HG03342 (cell line): ENCODE measurements around the gene OPCML.

Source experiments
- ATAC-seq: cut with Tn5 transposase; IDR thresholded peaks from one replicate; pipeline ENCODE4 v1.9.1; 2021; ENCODE audit warnings: mild to moderate bottlenecking, moderate library complexity; ENCODE audit not compliant: unreplicated experiment

Gene OPCML

GRCh38 chr11:133202816-133203215, 329.5 kb downstream of the OPCML start:
- no peak for ATAC-seq

GRCh38 chr11:133198438-133198837, 333.9 kb downstream of the OPCML start:
- no peak for ATAC-seq

DNA sequence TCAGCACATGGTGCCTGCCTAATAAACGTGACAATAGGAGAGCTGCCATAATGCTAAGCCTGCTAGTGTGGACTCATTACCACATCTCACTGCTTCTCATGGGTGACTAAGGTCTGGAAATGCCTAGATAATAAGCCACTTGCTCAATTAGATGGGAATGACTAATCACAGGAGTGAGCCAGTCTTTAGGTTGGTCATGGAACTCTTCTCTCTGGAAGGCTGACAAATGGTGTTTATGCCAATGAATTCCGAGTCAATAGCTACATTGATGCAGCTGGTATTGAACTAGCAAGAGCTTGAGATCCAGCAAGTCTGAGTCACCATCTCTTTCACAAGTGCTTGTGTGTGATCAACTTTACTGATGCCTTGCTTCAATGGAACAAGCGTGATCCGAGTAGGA, 334.9 kb downstream of the OPCML start:
- ATAC-seq, result no peak

GRCh38 chr11:133191931-133192330, 340.4 kb downstream of the OPCML start:
- ATAC-seq, result no peak

- no peak for ATAC-seq
These were observed 350.6 kb downstream of the OPCML start for GRCh38 chr11:133181667-133182066.

DNA sequence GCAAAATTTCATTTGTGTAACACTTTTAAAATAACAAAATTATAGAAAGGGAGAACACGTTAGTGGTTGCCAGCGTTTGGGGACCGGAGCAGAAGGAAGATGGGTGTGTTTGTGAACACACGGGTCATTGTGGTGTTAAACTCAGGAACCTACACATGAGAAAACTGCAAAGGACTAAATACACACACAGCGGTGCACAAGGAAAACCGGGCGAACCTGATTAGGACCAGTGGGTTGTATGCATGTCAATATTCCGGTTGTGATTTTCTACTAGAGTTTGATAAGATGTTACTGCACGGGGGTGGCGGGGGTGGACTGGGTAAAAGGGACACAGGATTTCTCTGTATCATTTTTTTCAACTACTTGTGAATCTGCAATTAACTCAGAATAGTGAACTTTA, 351.2 kb downstream of the OPCML start:
- ATAC-seq, result no peak

DNA sequence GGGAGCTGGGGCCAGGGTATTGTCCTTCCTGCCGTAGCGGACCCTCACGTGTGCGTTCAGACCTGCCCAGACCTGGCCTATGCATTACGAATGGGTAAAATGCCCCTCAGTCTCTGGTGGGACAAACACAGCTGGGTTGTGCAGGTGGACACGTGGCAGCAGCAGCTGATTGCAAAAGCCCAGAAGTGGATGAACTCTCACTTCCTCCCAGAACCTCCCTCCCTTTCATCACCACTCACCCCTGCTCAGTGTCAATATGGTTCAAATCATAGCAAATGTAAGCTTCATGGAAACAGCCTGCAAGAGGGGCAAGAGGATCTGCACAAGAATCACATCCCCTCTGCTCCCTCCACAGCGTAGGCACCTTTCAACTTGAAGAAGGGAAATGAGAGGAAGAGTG, 352.1 kb downstream of the OPCML start:
- no peak for ATAC-seq

DNA sequence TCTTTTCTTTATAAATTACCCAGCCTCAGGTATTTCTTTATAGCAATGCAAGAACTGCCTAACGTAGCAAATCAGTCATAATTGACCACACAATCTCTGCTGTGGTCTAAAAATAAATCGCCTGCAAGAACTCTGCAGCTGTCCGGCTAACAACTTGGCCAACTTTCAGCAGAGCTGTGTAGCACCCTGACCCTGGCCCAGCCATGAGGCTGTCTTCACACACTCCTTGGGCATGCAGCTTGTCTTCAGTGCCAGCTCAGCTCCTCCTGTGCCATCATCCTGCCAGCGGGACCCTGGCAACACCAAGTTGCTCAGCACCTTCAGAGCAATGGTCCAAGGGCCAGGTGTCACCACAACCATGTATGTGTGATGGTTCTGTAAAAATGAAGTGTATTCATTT, 355.6 kb downstream of the OPCML start:
- no peak for ATAC-seq

DNA sequence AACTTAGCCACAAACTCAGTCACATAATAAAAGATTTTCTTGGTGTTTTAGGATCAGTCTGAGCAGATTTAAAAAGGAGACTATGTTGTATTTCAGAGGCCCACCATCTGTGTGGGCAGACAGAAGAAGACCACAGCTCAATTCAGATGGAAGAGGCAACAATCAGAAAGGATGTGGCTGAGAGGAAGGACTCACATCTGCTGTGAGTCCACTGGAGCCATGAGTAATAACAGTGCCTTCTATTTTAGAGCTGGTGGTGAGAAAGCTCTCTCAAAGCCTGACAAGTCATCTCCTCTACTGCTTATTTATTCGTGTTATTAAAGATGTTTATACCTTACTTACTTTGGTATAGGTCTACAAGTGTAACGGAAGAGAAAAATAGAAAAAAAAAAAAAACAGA, 357.2 kb downstream of the OPCML start:
- ATAC-seq, result peak; percentile 77

DNA sequence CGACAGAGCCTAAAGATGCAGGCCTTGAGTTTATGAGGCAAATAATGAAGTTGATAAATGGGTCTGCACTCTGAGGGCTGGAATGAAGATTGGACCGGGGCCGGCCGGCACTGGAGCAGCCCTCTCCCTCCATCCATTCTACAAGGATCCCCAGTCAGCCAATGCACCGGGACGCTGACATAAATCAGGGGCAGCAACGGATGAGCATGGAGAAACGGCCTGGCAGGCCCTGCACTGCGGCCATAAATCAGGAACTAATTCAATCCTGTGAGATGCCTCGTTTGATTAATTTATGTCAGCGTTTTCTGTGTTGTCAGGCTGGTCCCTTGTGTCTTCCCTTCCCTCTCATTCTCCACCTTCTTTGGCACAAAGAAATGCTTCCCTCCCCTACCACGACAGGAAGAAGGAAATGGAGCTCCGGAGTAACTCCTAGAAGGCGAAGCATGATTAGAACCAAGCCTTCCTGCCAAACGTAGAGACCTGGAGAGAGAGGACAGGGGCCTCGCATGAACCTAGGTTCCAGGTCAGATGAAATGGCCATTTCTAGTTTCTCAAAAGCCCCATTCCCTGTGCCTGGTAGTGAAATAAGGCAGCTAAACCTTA, 358.4 kb downstream of the OPCML start:
- no peak for ATAC-seq

DNA sequence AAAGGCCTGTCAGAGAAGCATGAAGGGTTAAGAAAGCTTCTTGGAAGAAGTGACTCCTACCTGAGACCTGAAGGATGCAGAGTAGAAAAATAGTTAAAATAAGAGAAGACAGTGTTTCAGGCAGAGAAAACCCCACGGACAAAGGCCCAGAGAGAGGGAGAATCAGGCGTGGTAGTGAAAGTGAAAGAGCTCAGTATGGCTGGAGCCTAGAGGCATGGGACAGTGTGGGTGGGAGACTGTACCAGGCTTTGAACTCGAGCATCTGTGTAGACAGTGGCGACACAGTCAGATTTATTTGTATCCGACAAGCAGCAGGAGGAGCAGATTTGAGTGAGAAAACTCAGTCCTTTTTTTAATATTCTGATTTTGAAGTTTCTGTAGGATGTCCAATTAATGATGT, 360.0 kb downstream of the OPCML start:
- no peak for ATAC-seq

DNA sequence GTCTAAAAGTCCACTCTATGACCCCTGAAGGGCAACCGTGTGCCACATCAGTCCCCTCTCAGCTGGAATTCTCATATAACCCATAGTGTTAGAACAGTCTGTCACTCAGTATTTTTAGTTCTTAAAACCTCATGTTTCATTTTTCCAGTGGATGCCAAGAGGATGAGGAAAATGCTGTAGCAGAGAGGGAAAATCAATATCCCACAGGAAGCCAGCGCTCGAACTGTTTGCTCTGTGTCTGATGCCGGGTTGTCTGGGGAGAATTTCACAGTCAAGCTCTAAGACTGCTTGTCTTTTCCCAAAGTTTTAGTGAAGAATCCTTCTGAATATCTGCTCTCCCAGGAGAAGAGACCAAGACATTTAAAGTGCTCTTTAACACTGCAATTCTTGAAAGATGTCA, 360.9 kb downstream of the OPCML start:
- ATAC-seq, result no peak

- no peak for ATAC-seq
These were observed 364.3 kb downstream of the OPCML start for GRCh38 chr11:133168016-133168415.

DNA sequence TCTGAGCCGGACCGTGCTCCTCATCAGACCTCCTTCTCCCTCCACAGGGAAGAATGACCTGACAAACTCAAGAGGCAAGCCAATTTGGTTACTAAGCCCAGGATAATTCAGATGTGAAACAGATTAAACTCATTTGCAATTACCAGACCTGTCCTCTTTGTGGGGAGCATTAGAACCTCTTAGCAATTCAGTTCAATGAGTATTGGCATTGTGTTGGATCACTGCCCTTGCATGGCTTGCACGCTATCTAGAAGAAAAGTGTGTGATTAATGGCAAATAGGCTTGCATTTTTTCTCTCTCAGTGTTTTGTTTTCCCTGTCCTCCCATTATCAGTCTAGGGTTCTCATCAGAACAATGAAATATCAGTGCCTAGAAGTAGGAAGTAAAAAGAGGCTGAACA, 365.6 kb downstream of the OPCML start:
- ATAC-seq, result no peak

- no peak for ATAC-seq
These were observed 367.3 kb downstream of the OPCML start for GRCh38 chr11:133164986-133165385.

GRCh38 chr11:133163463-133164419, 368.6 kb downstream of the OPCML start:
- peak; percentile 80 for ATAC-seq

DNA sequence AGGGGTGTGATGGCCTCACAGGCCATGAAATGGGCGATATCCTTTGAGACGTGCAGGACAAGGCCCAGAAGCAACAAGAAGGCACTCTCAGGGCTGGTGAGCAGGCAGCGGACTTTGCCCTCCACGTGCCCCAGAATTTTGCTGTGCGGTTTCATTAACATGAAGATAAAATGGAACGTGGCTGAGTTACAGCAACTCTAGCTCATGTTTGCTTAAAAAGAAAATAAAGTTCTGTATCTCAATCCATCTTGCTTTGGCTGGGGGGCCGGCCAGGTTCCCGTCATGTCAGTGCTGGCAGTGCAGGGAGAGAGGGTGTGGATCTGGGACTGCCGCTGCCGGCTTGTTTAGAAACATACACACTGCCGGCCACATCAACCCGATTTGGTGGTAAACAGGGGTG, 370.1 kb downstream of the OPCML start:
- no peak for ATAC-seq

DNA sequence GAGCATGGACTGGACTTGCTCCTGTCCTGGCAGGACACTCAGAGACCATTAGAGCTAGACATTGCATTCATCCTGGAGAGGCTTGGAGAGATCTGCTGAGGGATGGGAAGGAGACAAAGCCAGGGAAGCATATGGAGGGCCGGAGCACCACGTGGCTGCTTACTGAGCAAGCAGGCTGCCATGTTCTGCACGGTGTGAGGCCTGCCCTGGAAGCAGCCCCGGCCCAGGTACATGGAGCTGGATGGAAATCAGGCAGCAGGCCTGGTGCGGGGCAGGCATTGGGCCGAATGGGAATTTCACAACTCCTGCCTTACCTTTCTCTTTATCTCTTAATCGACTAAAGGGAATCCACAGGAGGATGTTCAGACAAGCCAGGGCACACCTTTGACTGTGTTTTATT, 371.5 kb downstream of the OPCML start:
- no peak for ATAC-seq

DNA sequence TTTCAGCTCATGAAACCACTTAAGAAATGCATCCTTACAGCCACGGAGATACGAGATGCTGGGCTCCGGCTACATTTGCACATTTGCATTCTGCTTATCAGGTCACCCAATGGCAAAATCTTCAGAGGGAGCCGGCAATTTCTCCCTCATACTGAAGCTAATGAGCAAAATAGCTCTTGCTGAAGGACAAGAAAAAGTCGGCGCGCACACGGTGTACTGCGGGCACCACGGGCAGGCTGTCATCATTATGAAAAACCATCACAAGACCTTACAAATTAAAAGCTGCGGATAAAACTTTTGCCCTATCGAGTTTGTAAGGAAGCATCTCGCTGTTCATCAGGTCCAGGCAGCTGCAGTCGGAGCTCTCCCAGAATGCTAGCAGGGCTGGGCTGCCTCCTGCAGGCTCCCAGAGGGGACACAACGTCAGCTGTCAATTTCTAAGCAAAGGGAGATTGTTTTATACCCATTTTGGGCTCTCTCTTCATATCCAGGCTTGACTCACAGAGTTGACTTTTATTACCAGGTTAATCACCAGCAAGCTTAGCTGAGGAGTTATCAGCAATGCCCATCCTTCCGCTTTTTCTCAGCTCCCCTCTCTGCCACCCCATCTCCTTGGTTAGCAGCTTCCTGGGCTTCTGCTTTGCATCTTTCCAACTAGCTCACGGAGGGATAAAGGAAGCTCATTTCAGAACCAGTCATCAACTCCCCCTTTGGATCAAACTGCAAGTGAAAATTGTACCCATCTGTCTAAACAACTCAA, 375.1 kb downstream of the OPCML start:
- no peak for ATAC-seq

- ATAC-seq, result no peak
These were observed 377.5 kb downstream of the OPCML start for GRCh38 chr11:133154781-133155180.

- no peak for ATAC-seq
These were observed 378.2 kb downstream of the OPCML start for GRCh38 chr11:133154076-133154475.

DNA sequence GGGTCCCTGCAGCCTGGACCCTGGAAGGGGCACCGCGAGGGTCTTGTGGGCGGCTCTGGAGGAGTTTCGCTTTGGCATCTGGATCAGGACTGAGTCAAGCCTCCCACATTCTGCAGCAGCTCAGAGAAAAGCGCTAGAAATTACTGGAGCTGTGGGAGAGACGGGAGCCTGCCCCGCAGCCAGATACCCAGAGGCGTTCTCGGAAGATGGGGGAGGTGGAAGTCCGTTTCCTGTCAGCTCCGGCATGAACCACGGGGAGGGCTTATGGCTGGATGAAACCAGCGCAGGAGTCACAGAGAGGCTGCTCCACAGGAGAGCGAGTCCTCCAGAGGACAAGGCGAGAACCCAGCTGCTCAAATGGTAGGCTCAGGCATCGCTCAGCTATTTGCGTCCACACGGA, 379.3 kb downstream of the OPCML start:
- ATAC-seq, result no peak
